D721Med (cell line): ENCODE results near the gene SLC7A10.

Experiments
- DNase-seq: peaks from one replicate; pipeline ENCODE4 v3.0.0; 2011; ENCODE audit warnings: low spot score; ENCODE audit not compliant: insufficient read length
- FAIRE-seq: peaks from 2 replicates; lab custom pipeline; 2011; peaks lifted over from hg19 to GRCh38; lab: Jason Lieb, UNC
- CTCF ChIP-seq: IDR thresholded peaks from 2 replicates; pipeline ENCODE4 v1.5.1; 2012; ENCODE audit warnings: mild to moderate bottlenecking, control low read depth; ENCODE audit not compliant: insufficient read depth; ENCODE audit errors: missing control alignments

Gene SLC7A10

GRCh38 chr19:33189453-33189852, 36.2 kb downstream of the SLC7A10 start:
- FAIRE-seq (no peak), DNase-seq (no peak)
- TF ChIP-seq CTCF = no peak

GRCh38 chr19:33187183-33187540, 38.5 kb downstream of the SLC7A10 start:
- DNase-seq (no peak), FAIRE-seq (no peak)
- TF ChIP-seq CTCF = no peak

GRCh38 chr19:33186431-33187182, 39.0 kb downstream of the SLC7A10 start:
- DNase-seq (no peak), FAIRE-seq (no peak)
- TF ChIP-seq CTCF = no peak

- TF ChIP-seq CTCF = peak; percentile 32
- FAIRE-seq (no peak), DNase-seq (no peak)
Measured at GRCh38 chr19:33177417-33177979, 48.2 kb downstream of the SLC7A10 start.

- TF ChIP-seq CTCF = no peak
- peak; percentile 91 for DNase-seq
- peak; percentile 53 for FAIRE-seq
Measured at GRCh38 chr19:33176670-33177416, 48.8 kb downstream of the SLC7A10 start.

- no peak for FAIRE-seq
- no peak for DNase-seq
- no peak for TF ChIP-seq CTCF
Measured at GRCh38 chr19:33175886-33176669, 49.6 kb downstream of the SLC7A10 start.
